HG03045 (cell line): ENCODE data around the gene PLEKHG4B.

ENCODE experiments used
- ATAC-seq: cut with Tn5 transposase; IDR thresholded peaks from one replicate; pipeline ENCODE4 v1.9.1; 2021; ENCODE audit warnings: mild to moderate bottlenecking, moderate library complexity; ENCODE audit not compliant: unreplicated experiment

PLEKHG4B gene

GRCh38 chr5:75331-76320 is 16.3 kb upstream of the PLEKHG4B start:
- ATAC-seq = no peak

- no peak for ATAC-seq
Measured at GRCh38 chr5:76358-77169, 15.4 kb upstream of the PLEKHG4B start.

DNA sequence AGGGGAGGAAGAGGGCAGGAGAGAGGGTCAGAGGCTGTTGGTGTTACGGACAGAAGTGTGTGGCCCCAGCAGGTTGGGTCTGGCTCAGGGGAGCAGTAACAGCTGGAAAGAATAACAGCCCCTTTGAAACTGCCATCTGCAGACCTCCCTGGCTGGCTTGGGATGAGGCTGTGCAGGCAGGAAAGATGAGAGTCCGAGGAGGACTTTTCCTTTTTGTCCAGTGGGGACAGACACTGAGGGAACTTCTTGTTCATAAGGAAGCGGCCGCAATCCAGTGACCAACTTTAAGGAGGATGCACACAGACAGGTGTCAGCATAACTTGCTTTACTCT is 14.8 kb upstream of the PLEKHG4B start:
- ATAC-seq = no peak

- ATAC-seq = no peak
Measured at GRCh38 chr5:77546-77945, 14.4 kb upstream of the PLEKHG4B start.

DNA sequence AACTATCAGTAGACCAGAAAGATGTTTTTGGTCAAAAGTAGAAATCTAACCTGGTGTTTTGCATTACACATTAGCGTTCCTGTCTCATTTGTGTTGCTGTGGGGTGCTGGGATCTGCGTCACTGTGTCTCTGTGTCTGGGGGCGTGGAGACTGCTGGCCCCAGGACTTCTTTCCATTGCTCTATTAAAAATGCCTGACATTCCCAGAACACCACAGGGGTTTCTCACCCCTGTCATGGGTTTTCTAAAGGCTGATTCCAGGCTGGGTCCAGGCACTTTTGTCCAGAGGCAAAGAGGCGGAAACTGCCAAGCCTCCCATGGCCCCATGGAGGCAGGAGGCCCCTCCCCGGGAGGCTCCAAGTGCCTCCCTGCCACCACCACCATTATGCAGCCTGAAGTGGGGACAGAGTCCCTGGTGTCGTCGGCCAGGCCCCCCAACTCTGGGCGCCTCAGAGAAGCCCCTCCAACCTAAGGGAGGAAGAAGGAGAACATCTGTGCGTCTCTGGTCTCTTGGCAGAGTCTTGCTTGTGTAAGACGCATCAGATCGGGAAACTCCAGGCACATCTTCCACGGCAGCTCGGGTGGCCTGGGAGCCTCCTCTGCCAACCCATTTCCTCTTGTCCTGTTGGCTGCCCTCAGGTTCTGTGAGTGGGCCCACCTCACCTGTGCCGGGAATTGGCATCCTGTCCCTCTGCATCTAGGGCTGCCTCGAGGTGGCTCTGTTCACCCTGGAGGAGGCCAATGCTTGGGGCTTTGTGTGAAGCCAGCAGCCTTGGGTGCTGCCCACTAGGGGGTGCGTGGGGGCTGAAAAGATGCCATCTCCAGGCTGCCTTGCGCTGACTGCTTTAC is 13.8 kb upstream of the PLEKHG4B start:
- no peak for ATAC-seq

DNA sequence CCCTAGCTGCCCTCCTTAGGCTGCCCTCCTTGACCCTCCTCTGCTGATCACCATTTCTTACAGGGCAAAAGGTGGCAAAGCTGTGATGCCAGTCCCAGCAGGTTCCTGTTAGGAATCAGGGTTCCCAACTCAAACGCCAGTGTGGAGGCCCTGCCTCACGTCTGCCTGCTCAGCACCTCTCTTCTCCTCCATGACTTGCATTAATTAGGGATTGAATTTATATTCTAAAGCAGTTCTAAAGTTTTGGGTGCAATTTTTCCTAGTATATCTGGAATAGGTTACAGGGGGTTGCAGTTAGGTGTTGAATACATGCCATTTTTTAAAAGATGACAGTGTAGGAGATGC is 13.2 kb upstream of the PLEKHG4B start:
- ATAC-seq = no peak

DNA sequence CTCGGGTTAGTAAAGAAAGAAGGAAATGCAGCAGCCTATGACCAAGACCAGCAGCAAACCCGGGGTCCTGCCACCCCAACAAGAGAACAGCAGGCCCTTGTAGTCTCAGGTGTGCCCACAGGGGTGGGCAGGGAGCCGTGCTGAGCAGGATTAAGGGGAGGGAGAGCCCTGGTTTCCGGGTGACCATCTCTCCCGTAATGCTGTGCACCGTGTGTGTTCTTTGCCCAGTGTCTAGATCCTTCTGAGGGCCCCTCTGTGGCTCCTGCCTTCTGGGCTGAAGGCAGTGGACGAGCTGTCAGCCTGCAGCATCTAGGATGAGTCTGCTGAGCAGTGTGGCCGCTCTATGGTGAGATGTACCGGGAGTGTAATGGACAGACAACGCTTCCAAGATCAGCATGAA is 12.7 kb upstream of the PLEKHG4B start:
- ATAC-seq = no peak

GRCh38 chr5:79821-80220 is 12.1 kb upstream of the PLEKHG4B start:
- ATAC-seq = no peak

DNA sequence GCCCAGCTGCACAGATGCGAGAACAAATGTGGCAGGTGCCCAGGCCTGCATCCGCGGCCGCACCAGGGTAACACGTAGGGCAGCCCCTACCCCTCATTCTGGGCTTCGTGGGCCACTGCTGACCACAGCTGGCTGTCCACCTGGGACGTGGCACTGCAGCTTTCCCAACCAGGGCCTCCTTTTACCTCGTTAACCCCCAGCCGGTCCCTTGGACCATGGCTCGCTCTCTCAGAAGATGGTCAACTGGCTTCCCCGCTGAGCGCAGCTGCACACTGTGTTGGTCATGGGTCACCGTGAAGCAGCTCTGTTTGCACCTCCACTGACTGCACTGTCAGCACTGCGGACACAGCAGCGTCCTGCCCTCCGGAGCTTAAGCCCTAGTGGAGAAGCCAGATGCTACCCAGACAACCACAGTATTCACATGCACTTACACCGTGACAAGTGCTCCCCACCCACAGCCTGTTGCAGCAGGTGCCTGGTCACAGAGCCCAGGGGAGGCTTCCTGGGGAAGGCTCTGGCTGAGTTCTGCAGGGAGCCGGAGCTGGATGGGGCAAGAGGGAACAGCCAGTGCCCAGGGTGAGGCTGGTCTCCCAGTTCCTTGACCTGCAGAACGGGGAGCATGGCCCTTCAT is 10.5 kb upstream of the PLEKHG4B start:
- ATAC-seq = no peak

DNA sequence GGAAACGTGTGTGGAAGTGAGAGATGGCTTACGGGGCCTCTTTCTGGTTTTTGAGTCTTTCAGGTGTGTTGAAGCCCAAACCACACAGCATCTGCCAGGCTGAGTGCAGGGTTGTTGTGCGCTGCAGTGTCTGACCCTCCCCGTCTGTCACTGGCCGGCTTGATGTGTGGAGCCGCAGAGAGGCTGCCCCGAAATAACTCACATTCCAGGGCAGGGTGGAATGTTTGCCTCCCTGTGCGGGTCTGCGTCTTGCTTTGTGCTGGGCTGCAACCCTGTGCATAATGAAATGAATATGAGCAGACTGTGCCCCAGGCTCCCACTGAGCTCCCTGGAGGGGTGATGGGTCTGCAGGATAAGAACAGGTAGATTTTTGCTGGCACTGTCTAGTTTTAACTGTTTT is 9.9 kb upstream of the PLEKHG4B start:
- no peak for ATAC-seq

GRCh38 chr5:82570-82969 is 9.4 kb upstream of the PLEKHG4B start:
- no peak for ATAC-seq

GRCh38 chr5:83029-83428 is 8.9 kb upstream of the PLEKHG4B start:
- ATAC-seq = no peak

DNA sequence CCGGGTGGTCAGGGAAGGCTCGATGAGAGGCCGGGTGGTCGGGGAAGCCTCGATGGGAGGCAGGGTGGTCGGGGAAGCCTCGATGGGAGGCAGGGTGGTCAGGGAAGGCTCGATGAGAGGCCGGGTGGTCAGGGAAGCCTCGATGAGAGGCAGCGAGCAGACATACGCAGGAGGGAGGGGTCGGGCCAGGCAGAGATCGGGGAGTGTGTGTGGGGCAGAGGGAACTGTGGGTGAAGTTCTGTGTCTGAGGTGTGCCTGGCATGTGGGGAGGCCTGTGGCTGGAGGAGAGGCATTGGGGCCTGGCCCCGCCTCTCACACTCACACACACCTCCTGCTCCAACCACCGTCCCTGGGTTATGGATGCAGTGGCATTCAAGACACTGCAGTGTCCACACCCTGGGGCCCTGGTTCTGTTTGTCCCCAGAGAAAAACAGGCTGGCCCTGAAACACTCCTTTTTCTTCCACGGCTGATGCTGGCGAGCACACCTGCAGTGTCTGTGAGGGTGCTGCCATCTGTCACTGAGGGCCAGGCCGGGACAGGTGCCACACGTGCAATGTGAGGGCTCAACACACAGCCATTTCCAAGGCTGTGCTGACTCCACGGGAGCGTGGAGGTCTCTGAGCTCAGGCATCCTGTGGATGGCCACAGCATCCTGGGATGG is 6.5 kb upstream of the PLEKHG4B start:
- ATAC-seq = no peak

- no peak for ATAC-seq
Measured at GRCh38 chr5:89337-90286, 2.4 kb upstream of the PLEKHG4B start.

GRCh38 chr5:90590-91547 is 1.1 kb upstream of the PLEKHG4B start:
- no peak for ATAC-seq

DNA sequence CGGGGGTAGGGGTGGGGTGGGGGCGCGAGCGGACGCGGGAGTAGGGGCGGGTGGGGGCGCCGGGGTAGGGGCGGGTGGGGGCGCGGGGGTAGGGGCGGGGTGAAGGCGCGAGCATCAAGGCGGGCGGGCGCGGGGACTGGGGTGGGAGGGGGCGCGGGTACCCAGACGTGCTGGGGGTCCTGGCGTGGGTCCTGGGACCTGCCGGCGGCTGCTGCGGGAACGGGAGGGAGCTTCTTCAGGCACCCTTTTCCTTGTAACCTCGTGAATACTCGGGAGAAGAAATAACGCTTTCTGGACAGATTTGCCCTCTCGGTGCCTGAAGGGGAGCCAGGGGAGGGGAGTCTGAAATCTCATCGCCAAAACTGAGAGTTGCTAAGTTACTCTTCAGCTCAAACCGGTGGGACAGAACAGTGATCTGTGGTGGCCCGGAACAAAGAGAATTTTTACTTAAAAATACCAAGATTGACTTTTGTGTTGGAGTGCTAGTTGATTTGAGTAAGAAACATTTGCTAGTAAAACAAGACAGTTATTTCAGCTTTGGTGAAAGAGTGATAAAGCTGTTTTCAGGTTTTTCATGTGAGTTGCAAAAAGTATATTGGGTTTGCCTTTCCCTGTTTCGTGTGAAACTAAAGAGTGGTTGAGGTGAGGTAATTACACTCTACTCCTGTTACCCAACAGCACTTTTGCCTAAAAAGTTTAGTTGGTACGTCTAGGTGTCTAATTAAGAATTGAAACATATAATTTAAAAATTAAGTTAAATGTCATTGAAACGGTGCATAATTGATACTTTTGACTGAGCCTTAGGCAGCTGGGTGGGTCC is 643 bp downstream of the PLEKHG4B start:
- no peak for ATAC-seq
